Endometrial microvascular endothelial cells (primary cell): Measurements from ENCODE around the gene CHCHD1. TPM values are rescaled to one million over a fixed set of nuclear protein-coding genes. Genes with fewer than 3 reads are reported as not detected.
"Not testable (repeated sequence)": the region's sequence is repeated elsewhere in the genome, so short reads cannot be mapped to it uniquely, and the experiment has no call there.

Experiments used
- in situ Hi-C: cut with HindIII; loops from 2 replicates; pipeline ENCODE4 v1.10.0; 2017; ENCODE audit warnings: low sequenced_read_pairs, low pct_unique_long_range_greater_than_20kb; ENCODE audit errors: inconsistent ontology term
- total RNA-seq: library from RNA; depleted of rRNA; stranded (reverse); fragments of >200 nt; gene quantifications from one replicate; pipeline ENCODE4 v1.2.3, GENCODE V29; 2015; ENCODE audit errors: inconsistent ontology term

CHCHD1 gene
- total RNA-seq, 1 donor from 2014 or later: 60.0 TPM

DNA sequence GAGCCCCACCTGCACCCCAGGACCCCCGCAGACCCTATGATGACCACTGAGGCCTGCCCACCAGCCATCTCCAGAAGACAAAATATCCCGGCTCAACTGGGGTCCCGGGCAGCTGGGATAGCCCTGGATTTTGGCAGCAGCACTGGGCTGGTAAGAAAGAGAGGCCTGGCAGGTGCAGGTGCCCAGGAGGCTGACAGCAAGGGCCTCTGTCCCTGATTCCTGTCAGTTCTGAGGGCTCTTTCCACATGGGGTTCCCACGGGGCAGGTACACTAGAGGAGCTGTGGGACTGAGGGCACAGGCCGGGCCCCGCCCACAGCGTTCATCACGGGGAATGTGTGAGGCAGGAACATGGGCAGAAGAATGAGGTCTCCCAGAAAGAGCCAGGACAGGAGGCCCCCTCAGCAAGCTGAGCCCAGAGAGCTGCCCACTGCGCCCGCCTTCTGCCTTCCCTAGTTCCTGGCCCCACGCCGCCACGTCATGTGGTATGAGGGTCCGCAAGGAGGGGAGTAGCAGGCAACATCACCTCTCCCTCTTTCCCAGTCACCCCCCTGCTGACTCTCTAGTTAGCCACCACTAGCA, 42.4 kb downstream of the CHCHD1 start:
- in situ Hi-C loops: no loop called here

DNA sequence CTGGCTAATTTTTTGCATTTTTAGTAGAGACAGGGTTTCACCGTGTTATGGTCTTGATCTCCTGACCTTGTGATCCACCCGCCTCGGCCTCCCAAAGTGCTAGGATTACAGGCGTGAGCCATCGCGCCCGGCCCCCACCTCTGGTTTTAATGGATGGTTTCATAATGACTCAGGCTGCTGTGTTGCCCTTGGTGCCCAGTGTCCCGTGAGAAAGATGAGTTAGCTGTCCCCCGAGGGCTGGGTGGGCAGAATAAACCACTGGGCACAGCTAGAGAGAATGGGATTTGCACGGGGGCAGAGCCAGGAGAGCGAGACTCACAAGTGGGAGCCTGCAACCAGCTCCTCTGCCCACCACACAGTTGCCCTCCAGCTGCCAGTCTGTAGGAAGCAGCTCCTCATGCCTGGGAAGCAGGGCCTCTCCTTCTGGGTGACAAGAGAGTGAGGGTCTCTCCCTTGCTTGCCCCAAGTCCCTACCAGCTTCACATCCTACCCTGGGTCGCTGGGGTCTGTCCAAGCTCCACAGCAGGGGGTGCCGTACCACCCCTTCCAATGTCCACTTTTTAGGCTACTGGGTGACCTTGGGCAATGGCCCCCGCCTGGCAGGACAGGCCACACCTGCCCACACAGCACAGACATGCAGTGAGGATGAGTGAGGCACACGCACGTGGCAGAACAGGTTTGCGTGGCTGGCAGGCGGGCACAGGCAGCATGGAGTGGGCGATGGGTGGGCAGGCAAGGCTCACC, 45.7 kb downstream of the CHCHD1 start:
- in situ Hi-C loops: no loop called here

DNA sequence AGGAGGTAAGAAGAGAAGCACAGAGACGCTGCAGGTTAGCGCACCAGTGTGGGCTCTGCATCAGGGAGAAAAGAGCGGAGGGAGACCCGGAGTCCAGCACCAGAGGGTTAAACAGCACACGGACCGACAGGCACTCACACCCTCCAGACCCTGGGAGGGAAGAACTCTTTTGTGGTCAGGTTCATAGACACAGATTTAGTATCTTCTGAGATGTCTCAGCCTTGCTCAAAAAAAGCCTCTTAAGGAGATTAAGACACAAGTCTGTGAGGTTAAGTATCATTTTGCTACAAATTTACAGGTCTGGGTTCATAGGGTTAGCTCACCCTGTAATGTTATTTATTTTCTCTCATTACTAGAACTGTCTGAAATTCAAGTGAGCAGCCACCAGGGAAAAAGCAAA, 46.3 kb downstream of the CHCHD1 start:
- in situ Hi-C loops: no loop called here

DNA sequence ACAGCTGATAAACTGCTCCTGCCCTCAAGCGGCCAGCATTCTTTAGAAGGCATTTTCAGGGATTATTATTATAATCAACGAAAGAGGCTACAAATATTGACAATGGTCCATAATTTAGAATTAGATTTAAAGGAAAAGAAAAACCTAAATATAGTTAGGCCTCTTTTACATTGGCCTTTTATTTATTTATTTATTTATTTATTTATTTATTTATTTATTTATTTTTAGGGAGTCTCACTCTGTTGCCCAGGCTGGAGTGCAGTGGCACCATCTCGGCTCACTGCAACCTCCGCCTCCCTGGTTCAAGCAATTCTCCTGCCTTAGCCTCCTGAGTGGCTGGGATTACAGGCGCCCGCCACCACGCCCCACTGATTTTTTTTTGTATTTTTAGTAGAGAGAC, 47.2 kb downstream of the CHCHD1 start:
- in situ Hi-C loops: not testable (repeated sequence)

Other genes starting within 250 kb of the CHCHD1 start
- gene USP54, start 190.7 kb upstream of the CHCHD1 start, total RNA-seq: 6.9 TPM
- not detected for gene MYOZ1, start 140.6 kb upstream of the CHCHD1 start, total RNA-seq
- gene SYNPO2L, start 126.0 kb upstream of the CHCHD1 start, total RNA-seq: not detected
- 1.0 TPM for gene AGAP5, start 83.9 kb upstream of the CHCHD1 start, total RNA-seq
- 81.4 TPM for gene SEC24C, start 37.7 kb upstream of the CHCHD1 start, total RNA-seq
- 47.0 TPM for gene ZSWIM8, start 3.6 kb downstream of the CHCHD1 start, total RNA-seq
- 18.7 TPM for gene NDST2, start 29.6 kb downstream of the CHCHD1 start, total RNA-seq
- 21.5 TPM for gene CAMK2G, start 92.5 kb downstream of the CHCHD1 start, total RNA-seq
- 263 TPM for gene PLAU, start 129.1 kb downstream of the CHCHD1 start, total RNA-seq
- 198 TPM for gene VCL, start 216.1 kb downstream of the CHCHD1 start, total RNA-seq